CD4-positive, alpha-beta T cell (primary cell): Measurements from ENCODE around the gene HOOK2. TPM values are rescaled to one million over a fixed set of nuclear protein-coding genes. Genes with fewer than 3 reads are reported as not detected.

Experiments
- ATAC-seq: fragments of 200-7000 bp; cut with Tn5 transposase; one replicate; pipeline ENCODE4 v1.10.0; 2022; ENCODE audit warnings: mild to moderate bottlenecking; ENCODE audit not compliant: poor library complexity
- CTCF ChIA-PET: fragments of 350-600 bp; sonication (Branson Sonifier 250); formaldehyde crosslinking; loops from one replicate; lab custom pipeline; 2021; ENCODE audit warnings: antibody characterized with exemption, inconsistent platforms; lab: Charles Lee
- POLR2A ChIA-PET: fragments of 350-600 bp; sonication (Branson Sonifier 250); formaldehyde crosslinking; loops from one replicate; lab custom pipeline; 2021; ENCODE audit warnings: antibody characterized with exemption, inconsistent platforms; lab: Charles Lee
- DNase-seq, 14 experiments: peaks; one replicate each; pipeline ENCODE4 v3.0.0-alpha.2; 2013 to 2020; ENCODE audit warnings: mixed read lengths in 2 of 14
- H3K27ac ChIP-seq, 2 donors: one replicate each; pipeline versions ENCODE4 v1.5.1 to v1.7.0; 2013; ENCODE audit warnings: low read length in 2 of 2, low read depth in 1 of 2, mild to moderate bottlenecking in 1 of 2
- H3K27me3 ChIP-seq, 2 experiments: 1 replicate in 1 of 2; 2 replicates in 1 of 2; pipeline versions ENCODE4 v1.6.1 to v1.7.0; 2013; ENCODE audit warnings: low read length in 2 of 2, control low read depth in 1 of 2, mild to moderate bottlenecking in 1 of 2, moderate library complexity in 1 of 2; ENCODE audit not compliant: insufficient read depth in 2 of 2, control insufficient read depth in 1 of 2
- H3K36me3 ChIP-seq: one replicate; pipeline ENCODE4 v1.6.1; 2013; ENCODE audit warnings: low read length, control low read depth; ENCODE audit not compliant: insufficient read depth
- H3K4me1 ChIP-seq: one replicate; pipeline ENCODE4 v1.6.1; 2013; ENCODE audit warnings: low read length, control low read depth; ENCODE audit not compliant: insufficient read depth
- H3K4me3 ChIP-seq: one replicate; pipeline ENCODE4 v1.5.1; 2013; ENCODE audit warnings: mild to moderate bottlenecking, low read length, moderate library complexity
- H3K9me3 ChIP-seq, 2 experiments: 1 replicate in 1 of 2; 2 replicates in 1 of 2; pipeline versions ENCODE4 v1.6.1 to v1.7.0; 2013; ENCODE audit warnings: low read length in 2 of 2, mild to moderate bottlenecking in 2 of 2, control low read depth in 1 of 2, moderate library complexity in 1 of 2; ENCODE audit not compliant: control insufficient read depth in 1 of 2, insufficient read depth in 1 of 2
- H3K27ac Mint-ChIP-seq: one replicate; pipeline ENCODE4 v1.8.0; 2020; ENCODE audit warnings: mixed read lengths
- H3K27me3 Mint-ChIP-seq: one replicate; pipeline ENCODE4 v1.8.0; 2021; ENCODE audit warnings: mixed read lengths
- H3K36me3 Mint-ChIP-seq: one replicate; pipeline ENCODE4 v1.8.0; 2021; ENCODE audit warnings: low read depth, mixed read lengths
- H3K4me1 Mint-ChIP-seq: one replicate; pipeline ENCODE4 v1.8.0; 2021; ENCODE audit warnings: low read depth, mixed read lengths
- H3K4me3 Mint-ChIP-seq: one replicate; pipeline ENCODE4 v1.8.0; 2020; ENCODE audit warnings: mild to moderate bottlenecking, mixed read lengths
- H3K9me3 Mint-ChIP-seq: one replicate; pipeline ENCODE4 v1.8.0; 2020; ENCODE audit warnings: mixed read lengths
- CTCF ChIP-seq: fragments of 200-600 bp; IDR thresholded peaks from one replicate; pipeline ENCODE4 v1.8.0; 2022; ENCODE audit warnings: antibody characterized with exemption, mild to moderate bottlenecking
- intact Hi-C, 2 experiments: fragments of 100-400 bp; cut with DNase I in 1 of 2; cut with micrococcal nuclease in 1 of 2; formaldehyde crosslinking; loops; one replicate each; pipeline versions ENCODE4 v1.15.1 to v1.9.0; 2023 to 2025; cut with DNase I, micrococcal nuclease
- total RNA-seq, 174 experiments: library from RNA in 2 of 174; stranded (reverse) in 2 of 174; gene quantifications; one replicate each; pipeline ENCODE4 v1.2.3 and lab custom pipeline; 2021 to 2026

Gene HOOK2
- total RNA-seq, 2 experiments from 2014 or later, result 14.8 to 17.0 TPM

DNA sequence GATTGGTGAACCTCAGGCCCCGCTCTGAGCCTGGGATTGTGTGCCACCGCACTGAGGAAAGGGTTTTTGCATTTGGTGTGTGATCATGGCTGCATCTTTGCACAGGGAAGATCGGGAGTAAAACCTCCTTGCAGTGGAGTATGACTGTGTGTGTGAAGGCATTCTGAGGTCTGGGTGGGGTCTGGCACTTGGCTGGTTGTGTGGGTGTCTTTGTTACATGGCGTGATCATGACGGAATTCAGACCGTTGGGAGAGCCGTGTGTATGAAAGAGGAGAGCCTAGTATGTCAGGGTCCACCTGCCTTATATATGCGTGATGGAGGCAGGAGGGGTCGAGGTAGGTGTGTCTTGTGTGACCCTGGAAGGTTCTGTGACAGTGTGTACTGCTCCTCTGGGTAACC lies 24.5 kb downstream of the HOOK2 start:
- H3K4me3 Mint-ChIP-seq, result no peak overlapping the region
- H3K27ac Mint-ChIP-seq, result no peak overlapping the region
- peaks cover 4% of the 10 kb centered on the region for H3K9me3 Mint-ChIP-seq
- POLR2A ChIA-PET, result no interaction called here
- peaks cover 30% of the 10 kb centered on the region for H3K27me3 Mint-ChIP-seq
- peaks cover 11% of the 10 kb centered on the region for H3K4me1 ChIP-seq
- H3K27me3 ChIP-seq, result peaks cover 8 to 11% of the 10 kb centered on the region in 2 experiments
- peaks cover 20% of the 10 kb centered on the region for H3K36me3 ChIP-seq
- no peak for TF ChIP-seq CTCF
- H3K36me3 Mint-ChIP-seq, result peaks cover 26% of the 10 kb centered on the region
- intact Hi-C loops, result no loop called here
- no peak overlapping the region for H3K4me3 ChIP-seq
- H3K4me1 Mint-ChIP-seq, result peaks cover 6% of the 10 kb centered on the region
- H3K9me3 ChIP-seq, result peaks cover 7 to 19% of the 10 kb centered on the region in 2 experiments
- ATAC-seq, result no peak
- DNase-seq, result no peak
- CTCF ChIA-PET, result no interaction called here
- H3K27ac ChIP-seq, result no peak overlapping the region

- CTCF ChIA-PET, result no interaction called here
- Mint-ChIP-seq H3K4me3 (no peak overlapping the region), H3K27ac (no peak overlapping the region)
These were observed 25.3 kb downstream of the HOOK2 start for GRCh38 chr19:12749938-12750521.

GRCh38 chr19:12748489-12748888 lies 26.9 kb downstream of the HOOK2 start:
- Mint-ChIP-seq H3K27me3 (peaks cover 18% of the 10 kb centered on the region), H3K4me1 (peaks cover 6% of the 10 kb centered on the region), H3K36me3 (peaks cover 45% of the 10 kb centered on the region), H3K4me3 (no peak overlapping the region), H3K9me3 (peaks cover 4% of the 10 kb centered on the region), H3K27ac (no peak overlapping the region)
- DNase-seq (no peak), ATAC-seq (no peak)
- ChIA-PET POLR2A (no interaction called here), CTCF (no interaction called here)
- Histone ChIP-seq H3K27me3 (peaks cover 6% of the 10 kb centered on the region in 2 experiments), H3K36me3 (peaks cover 35% of the 10 kb centered on the region), H3K4me1 (peaks cover 11% of the 10 kb centered on the region), H3K4me3 (no peak overlapping the region), H3K9me3 (peaks cover 7 to 19% of the 10 kb centered on the region in 2 experiments), H3K27ac (no peak overlapping the region)
- TF ChIP-seq CTCF, result no peak
- intact Hi-C loops, result no loop called here

More at GRCh38 chr19:12749938-12750521, 25.3 kb downstream of the HOOK2 start:
- no peak for TF ChIP-seq CTCF
- H3K27me3 Mint-ChIP-seq, result peaks cover 24% of the 10 kb centered on the region
- Histone ChIP-seq H3K4me1 (peaks cover 11% of the 10 kb centered on the region), H3K4me3 (no peak overlapping the region), H3K36me3 (peaks cover 28% of the 10 kb centered on the region), H3K9me3 (peaks cover 7 to 19% of the 10 kb centered on the region in 2 experiments), H3K27me3 (peaks cover 6 to 10% of the 10 kb centered on the region in 2 experiments), H3K27ac (no peak overlapping the region)
- peaks cover 4% of the 10 kb centered on the region for H3K9me3 Mint-ChIP-seq
- ATAC-seq, result peak; percentile 26
- POLR2A ChIA-PET, result no interaction called here
- H3K4me1 Mint-ChIP-seq, result peaks cover 6% of the 10 kb centered on the region
- intact Hi-C loops, result no loop called here
- H3K36me3 Mint-ChIP-seq, result peaks cover 34% of the 10 kb centered on the region
- peak in 1 of 14 experiments; percentile 10 for DNase-seq
